ENCODE measurements around the gene FAM107B. TPM values are rescaled to one million over a fixed set of nuclear protein-coding genes. Genes with fewer than 3 reads are reported as not detected.

The FAM107B gene
- total RNA-seq, 1 experiment from 2014 or later, result 36.5 TPM

DNA sequence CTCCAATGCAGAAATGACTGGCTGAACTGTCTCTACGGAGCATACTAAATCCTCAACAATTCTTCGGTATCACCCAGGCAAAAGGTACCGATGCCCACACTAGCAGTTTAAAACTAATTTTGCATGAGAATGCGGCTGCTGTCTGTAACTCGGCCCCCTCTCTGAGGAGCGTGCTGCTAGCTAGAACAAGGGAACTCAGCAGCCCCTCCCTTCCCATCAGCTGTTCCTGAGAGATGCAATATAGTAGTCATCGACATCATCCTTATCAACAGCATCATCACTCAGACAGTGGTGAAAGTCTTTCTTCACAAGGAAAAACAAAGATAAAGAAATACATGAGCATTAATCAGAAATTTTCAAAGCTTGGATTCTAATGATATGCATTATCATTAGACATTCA lies 254.9 kb downstream of the FAM107B start:
- no peak for DNase-seq (ENCODE audit: extremely low read depth, low read depth)

DNA sequence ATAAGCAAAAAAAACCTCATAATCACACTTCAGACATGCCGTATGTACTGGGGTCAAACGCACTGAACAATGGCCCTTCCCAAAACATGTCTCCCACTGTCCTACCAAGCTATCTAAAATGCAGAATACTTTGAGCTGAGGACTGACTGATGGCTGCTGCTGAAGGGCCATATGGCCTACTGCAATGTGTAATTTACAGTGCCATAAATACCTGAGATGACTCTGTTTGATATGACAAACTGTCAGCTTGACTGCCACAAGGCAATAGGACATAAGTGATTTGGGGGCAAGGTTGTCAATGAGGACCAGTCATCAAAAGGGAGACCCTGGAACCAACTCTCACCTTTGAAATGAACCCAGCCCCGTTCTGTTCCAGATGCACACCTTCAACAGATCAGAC lies 256.5 kb downstream of the FAM107B start:
- no peak for DNase-seq (ENCODE audit: extremely low read depth, low read depth)

GRCh38 chr10:14513123-14513522 lies 261.6 kb downstream of the FAM107B start:
- no peak for DNase-seq (ENCODE audit: extremely low read depth, low read depth)

DNA sequence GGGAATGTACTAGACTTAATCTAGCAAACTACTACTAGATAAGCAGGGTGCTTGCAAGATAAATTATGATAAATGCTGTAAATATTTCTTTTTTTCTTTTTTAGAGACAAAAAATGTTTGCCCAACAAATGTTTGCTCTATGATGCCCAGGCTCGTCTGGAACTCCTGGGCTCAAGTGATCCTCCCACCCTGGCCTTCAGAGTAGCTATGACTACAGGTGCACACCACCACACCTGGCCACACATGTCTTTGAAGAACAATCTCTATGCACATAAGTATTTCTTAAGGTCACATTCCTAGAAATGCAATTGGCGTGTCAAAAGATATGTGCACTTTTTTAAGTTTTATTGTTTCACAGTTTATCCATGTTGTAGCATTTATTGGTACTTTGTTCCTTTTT lies 264.4 kb downstream of the FAM107B start:
- DNase-seq (ENCODE audit: extremely low read depth, low read depth), result no peak

DNA sequence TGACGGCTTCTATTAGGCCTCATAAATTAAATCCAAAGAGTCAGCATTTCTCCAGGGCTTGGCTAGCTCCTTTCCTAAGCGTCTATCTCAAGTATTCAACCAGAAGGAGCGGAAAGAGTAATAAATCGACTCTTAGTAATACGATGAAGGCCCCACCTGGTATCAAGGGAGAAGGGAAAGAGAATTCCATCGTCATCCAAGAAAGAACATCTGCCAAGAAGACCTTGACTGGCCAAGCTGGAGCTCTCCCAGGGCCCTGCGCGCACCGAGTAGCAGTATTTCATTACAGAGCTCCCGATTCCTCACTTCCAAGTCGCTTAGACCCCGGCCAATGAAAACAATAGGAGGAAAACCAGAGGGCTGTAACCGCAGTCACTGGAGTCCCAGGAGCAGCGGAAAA lies 266.0 kb downstream of the FAM107B start:
- DNase-seq (ENCODE audit: extremely low read depth, low read depth), result no peak

- no peak for DNase-seq (ENCODE audit: extremely low read depth, low read depth)
Measured at GRCh38 chr10:14507781-14508180, 266.9 kb downstream of the FAM107B start.

- DNase-seq (ENCODE audit: extremely low read depth, low read depth), result no peak
Measured at GRCh38 chr10:14507176-14507575, 267.5 kb downstream of the FAM107B start.

GRCh38 chr10:14502431-14502830 lies 272.3 kb downstream of the FAM107B start:
- DNase-seq (ENCODE audit: extremely low read depth, low read depth), result no peak

- no peak for DNase-seq (ENCODE audit: extremely low read depth, low read depth)
Measured at GRCh38 chr10:14500172-14500765, 274.4 kb downstream of the FAM107B start.

- no peak for DNase-seq (ENCODE audit: extremely low read depth, low read depth)
Measured at GRCh38 chr10:14499601-14499904, 275.1 kb downstream of the FAM107B start.

DNA sequence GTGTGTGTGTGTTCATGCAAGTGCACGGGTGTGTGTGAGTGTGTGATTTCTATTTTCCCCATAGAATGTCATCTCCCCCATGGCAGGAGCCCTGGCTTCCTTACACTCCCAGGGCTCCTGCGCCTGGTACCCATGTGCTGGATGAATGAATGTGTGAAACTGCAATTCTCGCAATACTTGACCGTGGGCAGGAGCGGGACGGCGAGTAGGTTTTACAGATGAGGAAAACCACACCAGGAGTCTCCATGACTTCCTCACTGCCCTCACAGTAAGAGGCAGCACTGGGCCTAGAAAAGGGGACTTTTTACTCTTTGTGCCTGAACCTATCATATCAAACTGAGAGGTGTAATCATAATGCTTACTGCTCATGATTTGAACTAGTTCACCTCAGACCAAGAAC lies 276.4 kb downstream of the FAM107B start:
- no peak for DNase-seq (ENCODE audit: extremely low read depth, low read depth)

DNA sequence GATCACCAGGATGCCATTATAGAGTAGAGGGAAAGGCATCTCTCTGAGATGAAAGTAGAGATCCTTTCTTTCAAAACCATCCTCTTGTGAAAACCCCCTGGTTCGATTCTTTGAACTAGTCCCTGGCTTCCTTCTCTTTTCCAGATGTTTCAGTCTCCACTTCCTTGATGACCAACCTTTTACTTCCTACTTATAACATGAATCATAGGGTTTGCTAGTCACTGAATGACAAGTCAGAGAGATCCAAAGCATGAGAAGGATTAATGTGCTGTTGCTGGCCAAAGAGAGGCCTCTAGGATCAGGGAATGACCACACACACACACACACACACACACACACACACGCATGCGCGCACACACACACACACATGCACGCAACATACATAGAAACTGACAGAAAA lies 282.9 kb downstream of the FAM107B start:
- DNase-seq (ENCODE audit: extremely low read depth, low read depth), result no peak

DNA sequence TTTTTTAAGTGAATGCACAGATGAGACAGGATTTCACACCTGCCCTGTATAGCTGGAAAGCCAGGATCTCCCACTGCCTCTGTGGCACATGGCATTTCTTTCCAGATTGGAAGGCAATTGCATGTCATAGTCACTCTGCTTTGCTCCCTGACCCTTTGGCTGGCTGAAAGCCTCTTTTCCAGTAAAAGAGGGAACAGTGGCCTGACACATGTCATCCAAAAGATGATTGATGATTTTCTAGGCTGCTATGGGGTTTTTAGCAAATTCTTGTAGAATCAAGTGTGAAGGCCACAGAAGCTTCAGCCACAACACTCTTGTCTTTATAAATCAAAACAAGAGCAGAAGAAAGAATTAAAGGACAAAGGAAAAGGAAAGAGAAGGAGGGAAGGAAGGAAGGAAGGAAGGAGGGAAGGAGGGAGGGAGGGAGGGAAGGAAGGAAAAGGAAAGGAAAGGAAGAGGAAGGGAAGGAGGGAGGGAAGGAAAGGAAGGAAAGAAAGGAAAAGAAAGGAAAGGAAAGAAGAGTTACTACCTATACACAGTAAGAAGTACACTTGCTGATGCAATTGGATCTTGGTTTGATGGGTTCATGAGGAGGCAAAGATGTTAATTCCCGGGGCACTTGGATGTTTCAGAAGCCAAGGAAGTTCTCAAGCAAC lies 285.0 kb downstream of the FAM107B start:
- no peak for DNase-seq (ENCODE audit: extremely low read depth, low read depth)

- DNase-seq (ENCODE audit: extremely low read depth, low read depth), result no peak
Measured at GRCh38 chr10:14487488-14487883, 287.2 kb downstream of the FAM107B start.

- no peak for DNase-seq (ENCODE audit: extremely low read depth, low read depth)
Measured at GRCh38 chr10:14486777-14487487, 287.8 kb downstream of the FAM107B start.

- no peak for DNase-seq (ENCODE audit: extremely low read depth, low read depth)
Measured at GRCh38 chr10:14485986-14486385, 288.7 kb downstream of the FAM107B start.

- no peak for DNase-seq (ENCODE audit: extremely low read depth, low read depth)
Measured at GRCh38 chr10:14483417-14483816, 291.3 kb downstream of the FAM107B start.

DNA sequence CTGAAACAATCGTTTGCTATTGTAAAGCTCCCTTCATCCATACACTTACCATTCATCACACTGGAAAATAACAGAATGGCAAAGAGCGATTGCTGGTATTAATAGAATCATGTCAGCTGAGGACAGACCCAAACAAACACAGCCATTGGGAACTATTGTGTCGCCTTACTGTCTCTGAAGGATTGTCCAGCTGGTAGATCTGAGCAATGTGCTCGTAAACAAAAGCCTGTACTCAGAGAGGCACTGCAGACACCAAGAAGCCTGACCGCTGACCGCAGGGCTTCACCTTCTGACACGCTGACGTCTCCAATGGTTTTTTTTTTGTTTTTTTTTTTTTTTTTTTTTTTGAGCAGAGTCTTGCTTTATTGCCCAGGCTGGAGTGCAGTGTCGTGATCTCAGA lies 292.9 kb downstream of the FAM107B start:
- DNase-seq (ENCODE audit: extremely low read depth, low read depth), result no peak

DNA sequence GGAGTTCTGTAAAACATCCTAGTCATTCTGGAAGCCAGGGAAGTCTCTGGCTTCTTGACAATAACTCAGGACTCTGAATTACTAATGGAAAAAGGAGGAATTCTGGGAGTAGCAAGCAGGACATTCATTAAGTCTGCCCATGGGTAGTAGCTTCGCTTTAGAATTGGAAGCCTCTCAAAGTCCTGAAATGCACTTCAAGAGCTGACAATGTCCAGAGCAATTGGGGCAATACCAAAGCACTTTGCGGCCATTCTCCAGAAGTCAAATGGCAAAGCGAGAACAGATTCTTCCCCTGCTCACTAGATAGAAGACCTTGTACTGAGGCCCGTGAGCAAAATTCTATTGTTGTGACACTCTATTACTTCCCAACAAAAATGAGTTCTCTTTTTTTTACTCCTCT lies 293.7 kb downstream of the FAM107B start:
- DNase-seq (ENCODE audit: extremely low read depth, low read depth), result no peak

GRCh38 chr10:14478604-14479003 lies 296.1 kb downstream of the FAM107B start:
- peak; percentile 30 for DNase-seq (ENCODE audit: extremely low read depth, low read depth)

DNA sequence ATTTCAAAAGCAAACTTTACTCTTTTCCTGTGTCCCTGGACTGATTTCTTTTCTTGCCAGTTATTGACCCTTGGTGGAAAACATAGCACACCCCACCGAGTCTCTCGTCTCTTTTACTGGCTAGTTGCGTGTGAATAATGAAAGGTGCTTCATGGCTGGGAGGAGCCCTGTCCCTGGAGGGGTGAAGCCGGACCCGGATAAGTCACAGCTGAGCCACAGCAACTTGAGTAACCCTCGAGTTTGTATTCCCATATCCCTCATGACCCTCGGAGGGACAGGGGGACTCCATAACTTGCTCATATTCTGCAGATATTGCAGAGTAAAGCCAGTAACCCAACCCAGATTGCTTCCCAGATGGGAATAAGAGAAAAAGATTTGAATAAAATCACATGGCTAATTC lies 296.5 kb downstream of the FAM107B start:
- no peak for DNase-seq (ENCODE audit: extremely low read depth, low read depth)

- no peak for DNase-seq (ENCODE audit: extremely low read depth, low read depth)
Measured at GRCh38 chr10:14477408-14477710, 297.3 kb downstream of the FAM107B start.

Data from NCI-H460 (cell line).